NB4 (cell line): ENCODE data around the gene SKIC2.

Experiments
- POLR2A ChIP-seq: IDR thresholded peaks from 2 replicates; pipeline ENCODE4 v1.6.1; 2011; ENCODE audit warnings: mild to moderate bottlenecking; ENCODE audit not compliant: insufficient read length; ENCODE audit errors: extremely low read depth
- TF ChIP-seq, protein P1 (sequence below): IDR thresholded peaks from one replicate; pipeline ENCODE4 v1.5.1; 2012; ENCODE audit warnings: low read depth, low read length

DNA sequence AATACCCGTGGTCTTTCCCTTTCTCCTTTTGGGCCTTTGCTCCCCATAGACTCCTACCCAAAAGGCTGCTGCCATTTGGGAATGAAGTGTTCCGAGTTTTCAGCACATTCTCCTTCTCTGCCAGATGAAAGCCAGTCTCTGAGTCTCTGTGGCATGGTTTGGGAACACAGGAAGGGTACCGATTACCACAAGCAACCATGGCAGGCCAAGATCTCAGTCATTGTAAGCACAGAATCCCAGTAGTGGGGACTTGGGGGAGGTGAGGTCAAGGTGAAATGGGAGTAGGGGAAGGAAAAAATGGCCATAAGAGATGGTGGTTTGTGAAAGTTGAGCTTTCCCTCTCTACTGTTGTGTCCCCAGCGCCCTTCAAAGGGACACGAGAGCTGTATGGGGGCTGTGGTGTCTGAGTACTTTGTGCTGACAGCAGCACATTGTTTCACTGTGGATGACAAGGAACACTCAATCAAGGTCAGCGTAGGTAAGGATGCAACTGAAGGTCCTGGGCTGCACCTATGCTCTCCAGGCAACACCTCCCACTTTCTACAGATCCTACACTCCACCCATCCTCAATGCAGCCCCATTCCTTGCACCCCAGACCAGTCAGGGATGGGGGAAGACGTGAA is 8.9 kb upstream of the SKIC2 start:
- TF ChIP-seq, protein P1, sequence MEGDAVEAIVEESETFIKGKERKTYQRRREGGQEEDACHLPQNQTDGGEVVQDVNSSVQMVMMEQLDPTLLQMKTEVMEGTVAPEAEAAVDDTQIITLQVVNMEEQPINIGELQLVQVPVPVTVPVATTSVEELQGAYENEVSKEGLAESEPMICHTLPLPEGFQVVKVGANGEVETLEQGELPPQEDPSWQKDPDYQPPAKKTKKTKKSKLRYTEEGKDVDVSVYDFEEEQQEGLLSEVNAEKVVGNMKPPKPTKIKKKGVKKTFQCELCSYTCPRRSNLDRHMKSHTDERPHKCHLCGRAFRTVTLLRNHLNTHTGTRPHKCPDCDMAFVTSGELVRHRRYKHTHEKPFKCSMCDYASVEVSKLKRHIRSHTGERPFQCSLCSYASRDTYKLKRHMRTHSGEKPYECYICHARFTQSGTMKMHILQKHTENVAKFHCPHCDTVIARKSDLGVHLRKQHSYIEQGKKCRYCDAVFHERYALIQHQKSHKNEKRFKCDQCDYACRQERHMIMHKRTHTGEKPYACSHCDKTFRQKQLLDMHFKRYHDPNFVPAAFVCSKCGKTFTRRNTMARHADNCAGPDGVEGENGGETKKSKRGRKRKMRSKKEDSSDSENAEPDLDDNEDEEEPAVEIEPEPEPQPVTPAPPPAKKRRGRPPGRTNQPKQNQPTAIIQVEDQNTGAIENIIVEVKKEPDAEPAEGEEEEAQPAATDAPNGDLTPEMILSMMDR: no peak
- TF ChIP-seq POLR2A: no peak
